ENCODE results near the gene FLT3.

DNA sequence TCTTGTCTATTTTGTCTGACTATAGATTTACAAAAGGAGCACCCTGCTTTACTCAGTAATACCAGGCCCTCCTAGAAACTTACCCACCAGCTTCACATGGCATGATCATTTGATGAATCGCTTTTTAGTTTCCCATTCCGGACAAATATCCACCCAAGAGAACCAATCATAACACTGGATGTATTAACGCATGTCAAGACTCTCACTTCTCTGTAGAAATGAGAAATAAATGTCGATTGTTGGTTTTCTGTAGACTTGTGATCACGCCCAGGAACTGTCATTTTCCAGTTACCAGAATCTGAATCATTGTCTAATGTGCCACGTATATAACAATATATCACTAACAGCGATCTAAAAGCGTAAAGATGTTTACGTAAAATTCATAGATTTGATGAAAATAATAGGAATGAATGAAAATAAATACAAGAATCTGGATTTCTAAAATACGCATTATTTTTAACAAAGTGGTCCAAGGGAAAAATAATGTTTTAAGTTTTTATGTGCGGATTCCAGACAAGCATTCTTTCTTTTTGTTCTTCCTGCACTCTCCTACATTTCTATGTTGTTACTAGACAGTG, 145.3 kb downstream of the FLT3 start:
- TF ChIP-seq, protein P1, sequence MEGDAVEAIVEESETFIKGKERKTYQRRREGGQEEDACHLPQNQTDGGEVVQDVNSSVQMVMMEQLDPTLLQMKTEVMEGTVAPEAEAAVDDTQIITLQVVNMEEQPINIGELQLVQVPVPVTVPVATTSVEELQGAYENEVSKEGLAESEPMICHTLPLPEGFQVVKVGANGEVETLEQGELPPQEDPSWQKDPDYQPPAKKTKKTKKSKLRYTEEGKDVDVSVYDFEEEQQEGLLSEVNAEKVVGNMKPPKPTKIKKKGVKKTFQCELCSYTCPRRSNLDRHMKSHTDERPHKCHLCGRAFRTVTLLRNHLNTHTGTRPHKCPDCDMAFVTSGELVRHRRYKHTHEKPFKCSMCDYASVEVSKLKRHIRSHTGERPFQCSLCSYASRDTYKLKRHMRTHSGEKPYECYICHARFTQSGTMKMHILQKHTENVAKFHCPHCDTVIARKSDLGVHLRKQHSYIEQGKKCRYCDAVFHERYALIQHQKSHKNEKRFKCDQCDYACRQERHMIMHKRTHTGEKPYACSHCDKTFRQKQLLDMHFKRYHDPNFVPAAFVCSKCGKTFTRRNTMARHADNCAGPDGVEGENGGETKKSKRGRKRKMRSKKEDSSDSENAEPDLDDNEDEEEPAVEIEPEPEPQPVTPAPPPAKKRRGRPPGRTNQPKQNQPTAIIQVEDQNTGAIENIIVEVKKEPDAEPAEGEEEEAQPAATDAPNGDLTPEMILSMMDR (IDR thresholded peaks at IDR 0.05): no peak
- no peak for TF ChIP-seq POLR2A (IDR thresholded peaks at IDR 0.05)
- TF ChIP-seq POLR2AphosphoS5 (IDR thresholded peaks at IDR 0.05): no peak
